Measurements from ENCODE around the gene MAN2A1.

DNA sequence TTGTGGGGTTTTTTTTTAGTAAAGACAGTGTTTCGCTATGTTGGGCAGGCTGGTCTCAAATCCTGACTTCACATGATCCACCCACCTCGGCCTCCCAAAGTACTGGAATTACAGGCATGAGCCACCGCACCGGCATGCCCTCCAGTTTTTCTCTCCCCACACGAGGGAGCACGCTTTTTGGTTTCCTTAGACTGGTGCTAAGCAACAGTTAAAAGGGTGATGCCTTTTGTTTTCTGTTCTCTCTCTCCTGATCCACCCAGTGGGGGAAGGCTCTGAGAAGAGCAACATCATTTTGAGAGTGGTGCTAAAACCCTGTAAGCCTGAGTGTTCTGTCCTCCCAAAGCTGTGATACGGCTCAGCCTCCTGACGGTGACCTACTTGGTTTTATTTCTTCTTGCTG, 146.6 kb downstream of the MAN2A1 start:
- TF ChIP-seq, protein P1, sequence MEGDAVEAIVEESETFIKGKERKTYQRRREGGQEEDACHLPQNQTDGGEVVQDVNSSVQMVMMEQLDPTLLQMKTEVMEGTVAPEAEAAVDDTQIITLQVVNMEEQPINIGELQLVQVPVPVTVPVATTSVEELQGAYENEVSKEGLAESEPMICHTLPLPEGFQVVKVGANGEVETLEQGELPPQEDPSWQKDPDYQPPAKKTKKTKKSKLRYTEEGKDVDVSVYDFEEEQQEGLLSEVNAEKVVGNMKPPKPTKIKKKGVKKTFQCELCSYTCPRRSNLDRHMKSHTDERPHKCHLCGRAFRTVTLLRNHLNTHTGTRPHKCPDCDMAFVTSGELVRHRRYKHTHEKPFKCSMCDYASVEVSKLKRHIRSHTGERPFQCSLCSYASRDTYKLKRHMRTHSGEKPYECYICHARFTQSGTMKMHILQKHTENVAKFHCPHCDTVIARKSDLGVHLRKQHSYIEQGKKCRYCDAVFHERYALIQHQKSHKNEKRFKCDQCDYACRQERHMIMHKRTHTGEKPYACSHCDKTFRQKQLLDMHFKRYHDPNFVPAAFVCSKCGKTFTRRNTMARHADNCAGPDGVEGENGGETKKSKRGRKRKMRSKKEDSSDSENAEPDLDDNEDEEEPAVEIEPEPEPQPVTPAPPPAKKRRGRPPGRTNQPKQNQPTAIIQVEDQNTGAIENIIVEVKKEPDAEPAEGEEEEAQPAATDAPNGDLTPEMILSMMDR (IDR thresholded peaks at IDR 0.05): no peak
- TF ChIP-seq POLR2A (IDR thresholded peaks at IDR 0.05): no peak

Measured in right lobe of liver (tissue), 4 donors.